PC-3 (cell line): Measurements from ENCODE around the gene KRTAP2-4.
"Not testable (repeated sequence)": the region's sequence is repeated elsewhere in the genome, so short reads cannot be mapped to it uniquely, and the experiment has no call there.

Source experiments
- EZH2 ChIP-seq: fragments of 300-600 bp; sonication (generic); IDR thresholded peaks from one replicate; pipeline ENCODE4 v1.6.1; 2017; ENCODE audit warnings: antibody characterized with exemption, mild to moderate bottlenecking, low read length; ENCODE audit not compliant: unreplicated experiment
- EZH2phosphoT487 ChIP-seq: fragments of 300-600 bp; sonication (generic); IDR thresholded peaks from 2 replicates; pipeline ENCODE4 v1.6.1; 2018; ENCODE audit warnings: mild to moderate bottlenecking, antibody characterized with exemption, low read length, borderline replicate concordance
- TF ChIP-seq, protein P1 (sequence below): fragments of 300-600 bp; sonication (generic); conservative IDR thresholded peaks from 2 replicates; pipeline ENCODE4 v1.5.1; 2017; ENCODE audit warnings: antibody characterized with exemption, low read depth, mild to moderate bottlenecking, low read length

DNA sequence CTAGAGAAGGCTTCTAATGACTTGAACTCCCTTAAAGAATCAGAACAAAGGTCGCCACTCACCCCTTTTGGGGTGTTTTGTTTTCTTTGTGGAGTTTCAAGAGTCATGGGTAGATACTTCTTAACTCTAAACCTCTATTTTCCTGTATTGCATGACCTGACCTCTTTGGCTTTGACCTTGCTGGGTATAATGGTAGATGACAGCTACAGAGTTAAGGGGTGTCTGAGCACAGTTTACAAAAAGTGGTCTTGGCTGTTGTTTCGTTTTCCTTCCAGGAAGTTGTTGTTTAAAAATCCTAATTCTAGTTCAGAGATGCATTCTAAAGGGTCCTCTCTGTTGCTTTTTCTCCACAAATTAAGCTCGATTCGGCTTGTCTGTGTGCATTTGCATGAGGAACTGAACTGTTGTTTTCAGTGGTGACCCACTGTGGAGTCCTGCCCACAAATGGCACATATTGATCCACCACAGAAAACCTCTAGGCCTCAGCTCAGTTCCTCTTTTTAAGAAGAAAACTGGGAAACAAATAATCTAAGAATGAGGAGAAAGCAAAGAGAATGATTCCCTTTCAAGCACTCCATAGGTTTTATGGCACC, 23.2 kb upstream of the KRTAP2-4 start:
- TF ChIP-seq, protein P1, sequence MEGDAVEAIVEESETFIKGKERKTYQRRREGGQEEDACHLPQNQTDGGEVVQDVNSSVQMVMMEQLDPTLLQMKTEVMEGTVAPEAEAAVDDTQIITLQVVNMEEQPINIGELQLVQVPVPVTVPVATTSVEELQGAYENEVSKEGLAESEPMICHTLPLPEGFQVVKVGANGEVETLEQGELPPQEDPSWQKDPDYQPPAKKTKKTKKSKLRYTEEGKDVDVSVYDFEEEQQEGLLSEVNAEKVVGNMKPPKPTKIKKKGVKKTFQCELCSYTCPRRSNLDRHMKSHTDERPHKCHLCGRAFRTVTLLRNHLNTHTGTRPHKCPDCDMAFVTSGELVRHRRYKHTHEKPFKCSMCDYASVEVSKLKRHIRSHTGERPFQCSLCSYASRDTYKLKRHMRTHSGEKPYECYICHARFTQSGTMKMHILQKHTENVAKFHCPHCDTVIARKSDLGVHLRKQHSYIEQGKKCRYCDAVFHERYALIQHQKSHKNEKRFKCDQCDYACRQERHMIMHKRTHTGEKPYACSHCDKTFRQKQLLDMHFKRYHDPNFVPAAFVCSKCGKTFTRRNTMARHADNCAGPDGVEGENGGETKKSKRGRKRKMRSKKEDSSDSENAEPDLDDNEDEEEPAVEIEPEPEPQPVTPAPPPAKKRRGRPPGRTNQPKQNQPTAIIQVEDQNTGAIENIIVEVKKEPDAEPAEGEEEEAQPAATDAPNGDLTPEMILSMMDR = not testable (repeated sequence)
- not testable (repeated sequence) for TF ChIP-seq EZH2, EZH2phosphoT487
